22Rv1 (cell line): Measurements from ENCODE around the gene CHADL.

ENCODE experiments used
- CTCF ChIP-seq: fragments of 450-650 bp; IDR thresholded peaks from 2 replicates; pipeline ENCODE4 v1.5.1; 2017; ENCODE audit warnings: mild to moderate bottlenecking
- ZFX ChIP-seq: fragments of 450-650 bp; IDR thresholded peaks from 2 replicates; pipeline ENCODE4 v1.6.1; 2017; ENCODE audit warnings: antibody characterized with exemption, borderline replicate concordance

- TF ChIP-seq CTCF = no peak
- no peak for TF ChIP-seq ZFX
These were observed 49.3 kb downstream of the CHADL start for GRCh38 chr22:41191467-41191866.
